ENCODE data around the gene ZBTB33. TPM values are rescaled to one million over a fixed set of nuclear protein-coding genes. Genes with fewer than 3 reads are reported as not detected.

Gene ZBTB33
- total RNA-seq, 1 donor from 2014 or later, result 11.3 TPM

GRCh38 chrX:120306630-120307029, 56.0 kb downstream of the ZBTB33 start:
- DNase-seq (ENCODE audit: low read depth in 2 of 2), result no peak

Other genes with a start within 250 kb of the ZBTB33 start
- gene RHOXF2B, start 173.1 kb upstream of the ZBTB33 start, total RNA-seq, result not detected in 2 replicates
- gene RHOXF1, start 134.9 kb upstream of the ZBTB33 start, total RNA-seq, result not detected in 2 replicates
- not detected in 2 replicates for gene RHOXF2, start 92.2 kb upstream of the ZBTB33 start, total RNA-seq
- gene TMEM255A, start 60.6 kb downstream of the ZBTB33 start, total RNA-seq, result not detected in 2 replicates
- not detected in 2 replicates for gene ATP1B4, start 111.3 kb downstream of the ZBTB33 start, total RNA-seq
- gene LAMP2, start 218.5 kb downstream of the ZBTB33 start, total RNA-seq, result 81.5 and 117 TPM in 2 replicates

All from lung microvascular endothelial cell (primary cell).